Lung (tissue), 12 donors: Measurements from ENCODE around the gene ZNF169. TPM values are rescaled to one million over a fixed set of nuclear protein-coding genes. Genes with fewer than 3 reads are reported as not detected.
"Not testable (repeated sequence)": the region's sequence is repeated elsewhere in the genome, so short reads cannot be mapped to it uniquely, and the experiment has no call there.

Experiments
- ATAC-seq: fragments of 200-7000 bp; cut with Tn5 transposase; one replicate; pipeline ENCODE4 v1.9.1; 2020; ENCODE audit warnings: moderate number of reproducible peaks; ENCODE audit not compliant: insufficient read depth, low FRiP score
- DNase-seq, 3 donors: peaks; one replicate each; pipeline ENCODE4 v3.0.0-alpha.2; 2013 to 2017
- H3K27ac ChIP-seq, 2 donors: one replicate each; pipeline ENCODE4 v1.5.1; 2013; ENCODE audit warnings: mild to moderate bottlenecking in 2 of 2, moderate library complexity in 2 of 2, control low read depth in 1 of 2, inconsistent platforms in 1 of 2, low read depth in 1 of 2, low read length in 1 of 2
- H3K27me3 ChIP-seq, 3 donors: one replicate each; pipeline ENCODE4 v1.5.1; 2013; ENCODE audit warnings: low read length in 2 of 3; ENCODE audit not compliant: control insufficient read depth in 3 of 3, insufficient read depth in 3 of 3
- H3K36me3 ChIP-seq, 4 donors: one replicate each; pipeline ENCODE4 v1.5.1; 2013; ENCODE audit warnings: low read length in 4 of 4, mild to moderate bottlenecking in 1 of 4, moderate library complexity in 1 of 4; ENCODE audit not compliant: control insufficient read depth in 4 of 4, insufficient read depth in 4 of 4
- H3K4me1 ChIP-seq, 5 donors: one replicate each; pipeline ENCODE4 v1.5.1; 2013; ENCODE audit warnings: low read length in 5 of 5, mild to moderate bottlenecking in 2 of 5, moderate library complexity in 1 of 5; ENCODE audit not compliant: control insufficient read depth in 5 of 5, insufficient read depth in 5 of 5
- H3K4me3 ChIP-seq: one replicate; pipeline ENCODE4 v1.5.1; 2013; ENCODE audit warnings: mild to moderate bottlenecking, control low read depth, moderate library complexity
- H3K9ac ChIP-seq, 2 donors: one replicate each; pipeline ENCODE4 v1.5.1; 2013; ENCODE audit warnings: low read length in 2 of 2, control low read depth in 1 of 2; ENCODE audit not compliant: insufficient read depth in 1 of 2
- H3K9me3 ChIP-seq, 4 donors: one replicate each; pipeline ENCODE4 v1.5.1; 2013; ENCODE audit warnings: low read length in 3 of 4, mild to moderate bottlenecking in 1 of 4, moderate library complexity in 1 of 4; ENCODE audit not compliant: control insufficient read depth in 4 of 4, insufficient read depth in 3 of 4
- CTCF ChIP-seq: IDR thresholded peaks from 2 replicates; pipeline ENCODE4 v1.5.1; 2012; ENCODE audit warnings: mild to moderate bottlenecking; ENCODE audit errors: control extremely low read depth, extremely low read depth
- WGBS, 2 donors: extraction: QIAGEN DNeasy Blood & Tissue Kit; methylation state at CpG; one replicate each; pipeline ENCODE4 v1.1.7; 2013; 5-methylcytosine and 5-hydroxymethylcytosine counted together
- polyA plus RNA-seq, 2 donors: library from polyadenylated mRNA; stranded (reverse); fragments of 200-250 nt; gene quantifications; one replicate each; pipeline ENCODE4 v1.2.1, GENCODE V29; 2013
- total RNA-seq, 2 donors: library from RNA; depleted of rRNA in 1 of 2; stranded (reverse); fragments of >200 nt in 1 of 2; gene quantifications; one replicate each; pipeline ENCODE4 v1.2.1, GENCODE V29; 2014 to 2021
- donor health status: control.
- donor health status: control.
- donor health status: Bipolar disorder and iron deficiency.
- donor health status: healthy.
- donor health status: DM: yes; HTN: yes; CAD: no.

Gene ZNF169
- total and polyA plus RNA-seq, 4 donors = 2.3 to 8.7 (median 4.8) TPM

- no peaks in the 10 kb centered on the region for H3K27me3 ChIP-seq
- H3K9ac ChIP-seq = no peak overlapping the region
- no peak for TF ChIP-seq CTCF
- no peak for ATAC-seq
- H3K4me3 ChIP-seq = no peak overlapping the region
- H3K4me1 ChIP-seq = no peaks in the 10 kb centered on the region
- DNase-seq = no peak
- no peaks in the 10 kb centered on the region for H3K9me3 ChIP-seq
- WGBS, 2 donors = 65 to 68% methylated on average over 4 of the region's 4 CpGs
- H3K27ac ChIP-seq = no peak overlapping the region
- H3K36me3 ChIP-seq = no peaks in the 10 kb centered on the region
Observed at GRCh38 chr9:94250456-94250855, 8.6 kb upstream of the ZNF169 start.

GRCh38 chr9:94256007-94256406 is 3.1 kb upstream of the ZNF169 start:
- WGBS, 2 donors = 72 to 79% methylated on average over 2 of the region's 2 CpGs
- no peak for TF ChIP-seq CTCF
- H3K9ac ChIP-seq = no peak overlapping the region
- no peak overlapping the region for H3K27ac ChIP-seq
- no peaks in the 10 kb centered on the region for H3K9me3 ChIP-seq
- DNase-seq = no peak
- H3K4me1 ChIP-seq = peaks cover 0 to 7% (median 0%) of the 10 kb centered on the region in 5 donors
- peaks cover 0 to 4% (median 3%) of the 10 kb centered on the region in 3 donors for H3K27me3 ChIP-seq
- no peaks in the 10 kb centered on the region for H3K36me3 ChIP-seq
- H3K4me3 ChIP-seq = no peak overlapping the region
- ATAC-seq = no peak

- not testable (repeated sequence) for H3K4me3 ChIP-seq, H3K9me3 ChIP-seq, H3K27ac ChIP-seq, H3K36me3 ChIP-seq, ATAC-seq, DNase-seq, H3K27me3 ChIP-seq, H3K4me1 ChIP-seq, H3K9ac ChIP-seq
- 90 to 94% methylated on average over 3 of the region's 3 CpGs for WGBS, 2 donors
Observed at GRCh38 chr9:94265626-94266402, 6.7 kb downstream of the ZNF169 start.

- H3K4me1 ChIP-seq = peaks cover 0 to 2% (median 0%) of the 10 kb centered on the region in 5 donors
- DNase-seq = no peak
- H3K27ac ChIP-seq = no peak overlapping the region
- H3K4me3 ChIP-seq = no peak overlapping the region
- H3K36me3 ChIP-seq = no peaks in the 10 kb centered on the region
- no peak for TF ChIP-seq CTCF
- no peaks in the 10 kb centered on the region for H3K27me3 ChIP-seq
- WGBS, 2 donors = 93 to 99% methylated on average over 8 of the region's 8 CpGs
- no peak overlapping the region for H3K9ac ChIP-seq
- H3K9me3 ChIP-seq = no peaks in the 10 kb centered on the region
- ATAC-seq = no peak
Observed at GRCh38 chr9:94269264-94269663, 10.2 kb downstream of the ZNF169 start.
